Esophagus squamous epithelium (tissue), 5 donors: ENCODE measurements around the gene MYO1F. TPM values are rescaled to one million over a fixed set of nuclear protein-coding genes. Genes with fewer than 3 reads are reported as not detected.
"Not testable (repeated sequence)": the region's sequence is repeated elsewhere in the genome, so short reads cannot be mapped to it uniquely, and the experiment has no call there.

ENCODE experiments used
- DNase-seq: peaks from one replicate; lab custom pipeline; 2025; lab: John Stamatoyannopoulos, UW
- H3K27ac ChIP-seq, 4 donors: fragments of 200-600 bp; sonication (generic); one replicate each; pipeline ENCODE4 v1.5.1; 2016 to 2019; ENCODE audit warnings: mild to moderate bottlenecking in 1 of 4
- H3K27me3 ChIP-seq, 4 donors: fragments of 200-600 bp; sonication (generic); 1 replicate in 3 of 4; 2 replicates in 1 of 4; pipeline versions ENCODE4 v1.5.1 to v1.6.0; 2017 to 2021; ENCODE audit warnings: antibody characterized with exemption in 1 of 4
- H3K36me3 ChIP-seq, 3 donors: fragments of 200-600 bp; sonication (generic); one replicate each; pipeline ENCODE4 v1.5.1; 2016 to 2019
- H3K4me1 ChIP-seq, 3 donors: fragments of 200-600 bp; sonication (generic); one replicate each; pipeline ENCODE4 v1.5.1; 2017 to 2019
- H3K4me3 ChIP-seq, 4 donors: fragments of 200-600 bp; sonication (generic); 1 replicate in 3 of 4; 2 replicates in 1 of 4; pipeline ENCODE4 v1.5.1; 2016 to 2019; ENCODE audit warnings: mild to moderate bottlenecking in 2 of 4, moderate library complexity in 1 of 4
- H3K9me3 ChIP-seq, 3 donors: fragments of 200-600 bp; sonication (generic); one replicate each; pipeline ENCODE4 v1.5.1; 2016 to 2019
- CTCF ChIP-seq, 6 experiments: fragments of 450-650 bp in 4 of 6; fragments of 200-600 bp in 2 of 6; sonication (generic) in 2 of 6; IDR thresholded peaks; one replicate each; pipeline ENCODE4 v1.5.1; 2016 to 2019; ENCODE audit warnings: antibody characterized with exemption in 6 of 6, mild to moderate bottlenecking in 4 of 6, moderate library complexity in 4 of 6
- POLR2A ChIP-seq, 4 donors: fragments of 450-650 bp; IDR thresholded peaks; one replicate each; pipeline ENCODE4 v1.6.1; 2017; ENCODE audit warnings: antibody characterized with exemption in 4 of 4, mild to moderate bottlenecking in 4 of 4, moderate library complexity in 3 of 4
- WGBS, 2 donors: methylation state at CpG; one replicate each; pipeline ENCODE4 v1.1.5; 2018; 5-methylcytosine and 5-hydroxymethylcytosine counted together
- intact Hi-C: fragments of 100-400 bp; cut with DNase I; formaldehyde crosslinking; loops from one replicate; pipeline ENCODE4 v1.15.0; 2022
- total RNA-seq, 4 donors: library from RNA; depleted of rRNA; stranded (reverse); fragments of >200 nt; gene quantifications; one replicate each; pipeline ENCODE4 v1.1.0, GENCODE V29; 2016
- donor health status: DM: yes; HTN: yes; CAD: no.

The MYO1F gene
- total RNA-seq, result 10 to 100 TPM in 2 of 4 donors, 1 to 10 TPM in 2; 1.6 to 14.3 (median 8.5) TPM

GRCh38 chr19:8577247-8577646 lies at the start of gene MYO1F:
Gene MYO1F (minus strand): TSS chr19:8577442. CDS start chr19:8577309, 133 bp downstream.
- 14% methylated on average over 4 of the region's 7 CpGs; no CpG with 5 or more reads in 1 of the 2 donors for WGBS, 2 donors
- peaks cover 0 to 28% (median 0%) of the 10 kb centered on the region in 4 donors for H3K27me3 ChIP-seq
- peaks cover 9 to 58% (median 14%) of the 10 kb centered on the region in 3 donors for H3K4me1 ChIP-seq
- H3K27ac ChIP-seq, result peak within 1 kb of the TSS; percentile 24 to 77 (median 61)
- DNase-seq, result no peak
- no peaks in the 10 kb centered on the region for H3K36me3 ChIP-seq
- H3K9me3 ChIP-seq, result no peaks in the 10 kb centered on the region
- intact Hi-C loops, result no loop called here
- H3K4me3 ChIP-seq, result peak within 1 kb of the TSS; percentile 15 to 60 (median 38)
- TF ChIP-seq POLR2A (IDR thresholded peaks at IDR 0.05) (peak in 1 of 4 donors; percentile 36), CTCF (IDR thresholded peaks at IDR 0.05) (no peak)

GRCh38 chr19:8626842-8627241 lies 49.6 kb upstream of the MYO1F start:
- TF ChIP-seq CTCF (IDR thresholded peaks at IDR 0.05), result no peak
- no peak for TF ChIP-seq POLR2A (IDR thresholded peaks at IDR 0.05)
- no peak for DNase-seq
- Histone ChIP-seq H3K9me3 (peaks cover 0 to 9% (median 0%) of the 10 kb centered on the region in 3 donors), H3K36me3 (no peaks in the 10 kb centered on the region), H3K27ac (no peak overlapping the region), H3K4me1 (no peaks in the 10 kb centered on the region), H3K4me3 (no peak overlapping the region), H3K27me3 (no peaks in the 10 kb centered on the region)
- WGBS, 2 donors, result 72 to 73% methylated on average over 8 of the region's 8 CpGs
- intact Hi-C loops, result no loop called here

GRCh38 chr19:8622886-8623285 lies 45.6 kb upstream of the MYO1F start:
- H3K27me3 ChIP-seq, H3K4me3 ChIP-seq, H3K27ac ChIP-seq, H3K36me3 ChIP-seq, intact Hi-C loops, H3K4me1 ChIP-seq, DNase-seq, H3K9me3 ChIP-seq: not testable (repeated sequence)
- 33 to 50% methylated on average over 3 to 4 of the region's 4 CpGs for WGBS, 2 donors

GRCh38 chr19:8618751-8619150 lies 41.5 kb upstream of the MYO1F start:
- TF ChIP-seq CTCF (IDR thresholded peaks at IDR 0.05) (no peak), POLR2A (IDR thresholded peaks at IDR 0.05) (no peak)
- 39 to 41% methylated on average over 8 of the region's 8 CpGs for WGBS, 2 donors
- intact Hi-C loops, result no loop called here

GRCh38 chr19:8617984-8618383 lies 40.7 kb upstream of the MYO1F start:
- intact Hi-C loops, result no loop called here
- peaks cover 0 to 11% (median 0%) of the 10 kb centered on the region in 4 donors for H3K27me3 ChIP-seq
- TF ChIP-seq POLR2A (IDR thresholded peaks at IDR 0.05), result no peak
- TF ChIP-seq CTCF (IDR thresholded peaks at IDR 0.05), result no peak
- 71 to 78% methylated on average over 4 of the region's 4 CpGs for WGBS, 2 donors
- no peaks in the 10 kb centered on the region for H3K4me1 ChIP-seq
- no peaks in the 10 kb centered on the region for H3K36me3 ChIP-seq
- no peaks in the 10 kb centered on the region for H3K9me3 ChIP-seq
- DNase-seq, result no peak
- no peak overlapping the region for H3K4me3 ChIP-seq
- H3K27ac ChIP-seq, result no peak overlapping the region

More at GRCh38 chr19:8618751-8619150, 41.5 kb upstream of the MYO1F start:
- Histone ChIP-seq H3K9me3 (no peaks in the 10 kb centered on the region), H3K27ac (no peak overlapping the region), H3K27me3 (peaks cover 0 to 11% (median 0%) of the 10 kb centered on the region in 4 donors), H3K36me3 (no peaks in the 10 kb centered on the region), H3K4me3 (no peak overlapping the region), H3K4me1 (no peaks in the 10 kb centered on the region)
- no peak for DNase-seq

GRCh38 chr19:8617325-8617724 lies 40.1 kb upstream of the MYO1F start:
- DNase-seq, H3K9me3 ChIP-seq, H3K36me3 ChIP-seq, H3K4me1 ChIP-seq, H3K27ac ChIP-seq, intact Hi-C loops, H3K4me3 ChIP-seq: not testable (repeated sequence)
- peaks cover 0 to 11% (median 0%) of the 10 kb centered on the region in 4 donors for H3K27me3 ChIP-seq
- 74 to 75% methylated on average over 11 to 14 of the region's 15 CpGs for WGBS, 2 donors
